Liver (tissue), 9 donors: Measurements from ENCODE around the gene ZMYND8. TPM values are rescaled to one million over a fixed set of nuclear protein-coding genes. Genes with fewer than 3 reads are reported as not detected.

Experiments used
- DNase-seq: peaks from one replicate; pipeline ENCODE4 v3.0.0-alpha.2; 2017; ENCODE audit warnings: low spot score
- H3K27ac ChIP-seq, 2 donors: one replicate each; pipeline ENCODE4 v1.7.0; 2013; ENCODE audit warnings: inconsistent platforms in 2 of 2, low read length in 2 of 2, control low read depth in 1 of 2, low read depth in 1 of 2, mild to moderate bottlenecking in 1 of 2
- H3K27me3 ChIP-seq, 4 donors: one replicate each; pipeline versions ENCODE4 v1.6.1 to v1.7.0; 2013; ENCODE audit warnings: low read length in 3 of 4, inconsistent platforms in 1 of 4, mild to moderate bottlenecking in 1 of 4, moderate library complexity in 1 of 4; ENCODE audit not compliant: control insufficient read depth in 4 of 4, insufficient read depth in 4 of 4
- H3K36me3 ChIP-seq, 4 donors: one replicate each; pipeline versions ENCODE4 v1.6.1 to v1.7.0; 2013; ENCODE audit warnings: low read length in 3 of 4, mild to moderate bottlenecking in 3 of 4, low read depth in 1 of 4, moderate library complexity in 1 of 4; ENCODE audit not compliant: control insufficient read depth in 4 of 4, insufficient read depth in 3 of 4
- H3K4me1 ChIP-seq, 4 donors: one replicate each; pipeline versions ENCODE4 v1.6.1 to v1.7.0; 2013; ENCODE audit warnings: low read length in 3 of 4, mild to moderate bottlenecking in 3 of 4, moderate library complexity in 1 of 4; ENCODE audit not compliant: control insufficient read depth in 4 of 4, insufficient read depth in 4 of 4
- H3K4me3 ChIP-seq, 3 donors: one replicate each; pipeline versions ENCODE4 v1.6.1 to v1.7.0; 2013; ENCODE audit warnings: low read length in 3 of 3, control low read depth in 1 of 3, low read depth in 1 of 3, mild to moderate bottlenecking in 1 of 3
- H3K9ac ChIP-seq, 2 donors: one replicate each; pipeline ENCODE4 v1.7.0; 2013; ENCODE audit warnings: low read length in 2 of 2, mild to moderate bottlenecking in 2 of 2, moderate library complexity in 2 of 2, control low read depth in 1 of 2, low read depth in 1 of 2
- H3K9me3 ChIP-seq, 4 donors: one replicate each; pipeline versions ENCODE4 v1.6.1 to v1.7.0; 2013; ENCODE audit warnings: low read length in 3 of 4; ENCODE audit not compliant: control insufficient read depth in 4 of 4
- EGR1 ChIP-seq, 2 donors: IDR thresholded peaks; 2 replicates each; pipeline ENCODE4 v1.6.1; 2016 to 2018; ENCODE audit warnings: antibody characterized with exemption in 2 of 2, low read depth in 2 of 2
- FOXA1 ChIP-seq: IDR thresholded peaks from 2 replicates; pipeline ENCODE4 v1.6.1; 2016; ENCODE audit warnings: antibody characterized with exemption
- FOXA2 ChIP-seq: IDR thresholded peaks from 2 replicates; pipeline ENCODE4 v1.6.1; 2016; ENCODE audit warnings: antibody characterized with exemption
- GABPA ChIP-seq, 2 donors: IDR thresholded peaks in 1 of 2; conservative IDR thresholded peaks in 1 of 2; 2 replicates each; pipeline ENCODE4 v1.6.1; 2016; ENCODE audit warnings: antibody characterized with exemption in 2 of 2, mild to moderate bottlenecking in 1 of 2, moderate library complexity in 1 of 2
- HNF4A ChIP-seq, 2 donors: conservative IDR thresholded peaks; 2 replicates each; pipeline ENCODE4 v1.6.1; 2016; ENCODE audit warnings: antibody characterized with exemption in 2 of 2, mild to moderate bottlenecking in 2 of 2
- HNF4G ChIP-seq: IDR thresholded peaks from 2 replicates; pipeline ENCODE4 v1.6.1; 2016; ENCODE audit warnings: antibody characterized with exemption
- JUND ChIP-seq, 2 donors: IDR thresholded peaks; 2 replicates each; pipeline ENCODE4 v1.6.1; 2016; ENCODE audit warnings: antibody characterized with exemption in 2 of 2
- NR2F2 ChIP-seq: IDR thresholded peaks from 2 replicates; pipeline ENCODE4 v1.6.1; 2016; ENCODE audit warnings: antibody characterized with exemption
- RAD21 ChIP-seq, 2 donors: IDR thresholded peaks; 2 replicates each; pipeline ENCODE4 v1.6.1; 2016; ENCODE audit warnings: antibody characterized with exemption in 2 of 2, mild to moderate bottlenecking in 2 of 2
- RXRA ChIP-seq, 2 donors: IDR thresholded peaks; 2 replicates each; pipeline ENCODE4 v1.6.1; 2017 to 2018; ENCODE audit warnings: antibody characterized with exemption in 2 of 2, mild to moderate bottlenecking in 1 of 2
- SP1 ChIP-seq: IDR thresholded peaks from 2 replicates; pipeline ENCODE4 v1.6.1; 2018; ENCODE audit warnings: antibody characterized with exemption, mild to moderate bottlenecking
- TAF1 ChIP-seq: conservative IDR thresholded peaks from 2 replicates; pipeline ENCODE4 v1.6.1; 2016; ENCODE audit warnings: antibody characterized with exemption, mild to moderate bottlenecking
- YY1 ChIP-seq: IDR thresholded peaks from 2 replicates; pipeline ENCODE4 v1.6.1; 2016; ENCODE audit warnings: antibody characterized with exemption, mild to moderate bottlenecking
- WGBS: extraction: QIAGEN DNeasy Blood & Tissue Kit; methylation state at CpG from one replicate; pipeline ENCODE4 v1.1.7; 2013; 5-methylcytosine and 5-hydroxymethylcytosine counted together
- polyA plus RNA-seq, 2 donors: library from polyadenylated mRNA; stranded (reverse) in 1 of 2; unstranded in 1 of 2; fragments of 200-250 nt in 1 of 2; fragments of >200 nt in 1 of 2; fragmentation: Nextera tagmentation in 1 of 2; extraction: Ambion mirVana in 1 of 2; gene quantifications; one replicate each; pipeline versions ENCODE4 v1.2.1 to v1.2.3, GENCODE V29; 2013 to 2015
- total RNA-seq, 2 donors: library from RNA; depleted of rRNA; stranded (reverse); fragments of >200 nt; gene quantifications; one replicate each; pipeline ENCODE4 v1.2.3, GENCODE V29; 2014
- TF ChIP-seq, protein P1 (sequence below): IDR thresholded peaks from 2 replicates; pipeline ENCODE4 v1.6.1; 2016; ENCODE audit warnings: antibody characterized with exemption
- TF ChIP-seq, protein P2 (sequence below): fragments of 150-350 bp; IDR thresholded peaks from 2 replicates; pipeline ENCODE4 v1.5.1; 2017; ENCODE audit warnings: improper control_type of control experiment, low read depth, low read length; ENCODE audit not compliant: missing input control
- TF ChIP-seq, protein P3 (sequence below): IDR thresholded peaks from 2 replicates; pipeline ENCODE4 v1.6.1; 2016; ENCODE audit warnings: antibody characterized with exemption
- TF ChIP-seq, protein P4 (sequence below): IDR thresholded peaks from 2 replicates; pipeline ENCODE4 v1.6.1; 2016; ENCODE audit warnings: antibody characterized with exemption, mild to moderate bottlenecking
- TF ChIP-seq, protein P5 (sequence below): IDR thresholded peaks from 2 replicates; pipeline ENCODE4 v1.6.1; 2016; ENCODE audit warnings: antibody characterized with exemption
- donor health status: healthy.
- donor health status: healthy.
- donor health status: healthy.
- donor health status: healthy.
- donor health status: healthy.

Gene ZMYND8
- total and polyA plus RNA-seq, 4 donors = 3.3 to 23.5 (median 6.8) TPM

DNA sequence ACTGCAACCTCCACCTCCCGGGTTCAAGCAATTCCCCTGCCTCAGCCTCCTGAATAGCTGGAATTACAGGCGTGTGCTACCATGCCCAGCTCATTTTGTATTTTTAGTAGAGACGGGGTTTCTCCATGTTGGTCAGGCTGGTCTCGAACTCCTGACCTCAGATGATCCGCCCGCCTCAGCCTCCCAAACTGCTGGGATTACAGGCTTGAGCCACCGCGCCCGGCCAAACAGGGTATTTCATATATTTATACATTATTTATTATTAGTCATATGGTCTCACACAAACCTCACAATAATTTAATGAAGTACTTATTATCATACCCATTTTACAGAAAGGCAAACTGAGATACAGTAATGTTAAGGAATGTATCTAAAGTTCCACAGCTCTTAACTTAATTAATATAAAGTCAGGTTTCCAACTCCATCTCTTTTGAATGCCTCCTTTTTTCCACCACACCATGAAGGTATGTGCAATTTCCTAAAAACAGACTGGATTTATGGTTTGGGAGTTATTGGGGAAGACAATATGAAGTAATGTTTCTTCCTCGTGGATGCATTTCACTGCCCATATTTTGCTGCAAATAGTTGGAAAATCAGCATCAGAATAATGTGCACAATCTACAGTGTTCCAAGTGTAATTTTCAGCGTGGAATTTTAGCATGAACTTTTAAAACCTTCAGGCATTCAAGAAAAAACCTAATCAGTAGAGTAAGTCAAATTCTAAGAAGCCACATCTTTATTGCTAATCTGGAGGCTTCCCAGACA, 65.7 kb downstream of the ZMYND8 start:
- no peak for DNase-seq
- no peak for TF ChIP-seq HNF4A (conservative IDR thresholded peaks at IDR 0.05)
- TF ChIP-seq, protein P1, sequence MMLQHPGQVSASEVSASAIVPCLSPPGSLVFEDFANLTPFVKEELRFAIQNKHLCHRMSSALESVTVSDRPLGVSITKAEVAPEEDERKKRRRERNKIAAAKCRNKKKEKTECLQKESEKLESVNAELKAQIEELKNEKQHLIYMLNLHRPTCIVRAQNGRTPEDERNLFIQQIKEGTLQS = no peak
- TF ChIP-seq RAD21 (IDR thresholded peaks at IDR 0.05) = no peak
- no peak for TF ChIP-seq SP1
- no peak for TF ChIP-seq FOXA2
- no peak for TF ChIP-seq NR2F2
- TF ChIP-seq, protein P2, sequence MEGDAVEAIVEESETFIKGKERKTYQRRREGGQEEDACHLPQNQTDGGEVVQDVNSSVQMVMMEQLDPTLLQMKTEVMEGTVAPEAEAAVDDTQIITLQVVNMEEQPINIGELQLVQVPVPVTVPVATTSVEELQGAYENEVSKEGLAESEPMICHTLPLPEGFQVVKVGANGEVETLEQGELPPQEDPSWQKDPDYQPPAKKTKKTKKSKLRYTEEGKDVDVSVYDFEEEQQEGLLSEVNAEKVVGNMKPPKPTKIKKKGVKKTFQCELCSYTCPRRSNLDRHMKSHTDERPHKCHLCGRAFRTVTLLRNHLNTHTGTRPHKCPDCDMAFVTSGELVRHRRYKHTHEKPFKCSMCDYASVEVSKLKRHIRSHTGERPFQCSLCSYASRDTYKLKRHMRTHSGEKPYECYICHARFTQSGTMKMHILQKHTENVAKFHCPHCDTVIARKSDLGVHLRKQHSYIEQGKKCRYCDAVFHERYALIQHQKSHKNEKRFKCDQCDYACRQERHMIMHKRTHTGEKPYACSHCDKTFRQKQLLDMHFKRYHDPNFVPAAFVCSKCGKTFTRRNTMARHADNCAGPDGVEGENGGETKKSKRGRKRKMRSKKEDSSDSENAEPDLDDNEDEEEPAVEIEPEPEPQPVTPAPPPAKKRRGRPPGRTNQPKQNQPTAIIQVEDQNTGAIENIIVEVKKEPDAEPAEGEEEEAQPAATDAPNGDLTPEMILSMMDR = no peak
- no peak for TF ChIP-seq EGR1 (IDR thresholded peaks at IDR 0.05; ENCODE audit: low read depth in 2 of 2)
- no peak for TF ChIP-seq HNF4G
- TF ChIP-seq JUND (IDR thresholded peaks at IDR 0.05) = no peak
- TF ChIP-seq, protein P3, sequence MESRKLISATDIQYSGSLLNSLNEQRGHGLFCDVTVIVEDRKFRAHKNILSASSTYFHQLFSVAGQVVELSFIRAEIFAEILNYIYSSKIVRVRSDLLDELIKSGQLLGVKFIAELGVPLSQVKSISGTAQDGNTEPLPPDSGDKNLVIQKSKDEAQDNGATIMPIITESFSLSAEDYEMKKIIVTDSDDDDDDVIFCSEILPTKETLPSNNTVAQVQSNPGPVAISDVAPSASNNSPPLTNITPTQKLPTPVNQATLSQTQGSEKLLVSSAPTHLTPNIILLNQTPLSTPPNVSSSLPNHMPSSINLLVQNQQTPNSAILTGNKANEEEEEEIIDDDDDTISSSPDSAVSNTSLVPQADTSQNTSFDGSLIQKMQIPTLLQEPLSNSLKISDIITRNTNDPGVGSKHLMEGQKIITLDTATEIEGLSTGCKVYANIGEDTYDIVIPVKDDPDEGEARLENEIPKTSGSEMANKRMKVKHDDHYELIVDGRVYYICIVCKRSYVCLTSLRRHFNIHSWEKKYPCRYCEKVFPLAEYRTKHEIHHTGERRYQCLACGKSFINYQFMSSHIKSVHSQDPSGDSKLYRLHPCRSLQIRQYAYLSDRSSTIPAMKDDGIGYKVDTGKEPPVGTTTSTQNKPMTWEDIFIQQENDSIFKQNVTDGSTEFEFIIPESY = no peak
- TF ChIP-seq FOXA1 = no peak
- TF ChIP-seq TAF1 = no peak
- TF ChIP-seq YY1 = no peak
- TF ChIP-seq GABPA (IDR thresholded peaks at IDR 0.05 in 1 of 2, conservative IDR thresholded peaks at IDR 0.05 in 1 of 2) = no peak
- TF ChIP-seq, protein P4, sequence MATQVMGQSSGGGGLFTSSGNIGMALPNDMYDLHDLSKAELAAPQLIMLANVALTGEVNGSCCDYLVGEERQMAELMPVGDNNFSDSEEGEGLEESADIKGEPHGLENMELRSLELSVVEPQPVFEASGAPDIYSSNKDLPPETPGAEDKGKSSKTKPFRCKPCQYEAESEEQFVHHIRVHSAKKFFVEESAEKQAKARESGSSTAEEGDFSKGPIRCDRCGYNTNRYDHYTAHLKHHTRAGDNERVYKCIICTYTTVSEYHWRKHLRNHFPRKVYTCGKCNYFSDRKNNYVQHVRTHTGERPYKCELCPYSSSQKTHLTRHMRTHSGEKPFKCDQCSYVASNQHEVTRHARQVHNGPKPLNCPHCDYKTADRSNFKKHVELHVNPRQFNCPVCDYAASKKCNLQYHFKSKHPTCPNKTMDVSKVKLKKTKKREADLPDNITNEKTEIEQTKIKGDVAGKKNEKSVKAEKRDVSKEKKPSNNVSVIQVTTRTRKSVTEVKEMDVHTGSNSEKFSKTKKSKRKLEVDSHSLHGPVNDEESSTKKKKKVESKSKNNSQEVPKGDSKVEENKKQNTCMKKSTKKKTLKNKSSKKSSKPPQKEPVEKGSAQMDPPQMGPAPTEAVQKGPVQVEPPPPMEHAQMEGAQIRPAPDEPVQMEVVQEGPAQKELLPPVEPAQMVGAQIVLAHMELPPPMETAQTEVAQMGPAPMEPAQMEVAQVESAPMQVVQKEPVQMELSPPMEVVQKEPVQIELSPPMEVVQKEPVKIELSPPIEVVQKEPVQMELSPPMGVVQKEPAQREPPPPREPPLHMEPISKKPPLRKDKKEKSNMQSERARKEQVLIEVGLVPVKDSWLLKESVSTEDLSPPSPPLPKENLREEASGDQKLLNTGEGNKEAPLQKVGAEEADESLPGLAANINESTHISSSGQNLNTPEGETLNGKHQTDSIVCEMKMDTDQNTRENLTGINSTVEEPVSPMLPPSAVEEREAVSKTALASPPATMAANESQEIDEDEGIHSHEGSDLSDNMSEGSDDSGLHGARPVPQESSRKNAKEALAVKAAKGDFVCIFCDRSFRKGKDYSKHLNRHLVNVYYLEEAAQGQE = no peak
- TF ChIP-seq, protein P5, sequence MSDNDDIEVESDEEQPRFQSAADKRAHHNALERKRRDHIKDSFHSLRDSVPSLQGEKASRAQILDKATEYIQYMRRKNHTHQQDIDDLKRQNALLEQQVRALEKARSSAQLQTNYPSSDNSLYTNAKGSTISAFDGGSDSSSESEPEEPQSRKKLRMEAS = no peak
- no peak for TF ChIP-seq RXRA (IDR thresholded peaks at IDR 0.05)
- H3K9ac ChIP-seq = no peak overlapping the region
- no peaks in the 10 kb centered on the region for H3K9me3 ChIP-seq
- H3K27ac ChIP-seq = no peak overlapping the region
- WGBS = 97% methylated on average over 11 of the region's 11 CpGs
- H3K36me3 ChIP-seq = peaks cover 8 to 39% (median 19%) of the 10 kb centered on the region in 4 donors
- H3K4me3 ChIP-seq = no peak overlapping the region
- H3K27me3 ChIP-seq = no peaks in the 10 kb centered on the region
- H3K4me1 ChIP-seq = no peaks in the 10 kb centered on the region
